ENCODE data around the gene IGSF3. TPM values are rescaled to one million over a fixed set of nuclear protein-coding genes. Genes with fewer than 3 reads are reported as not detected.

IGSF3 gene
- total and polyA plus RNA-seq, 2 experiments from 2014 or later, result 7.3 to 37.8 TPM

GRCh38 chr1:116686723-116687352, 19.3 kb upstream of the IGSF3 start (continued):
- TF ChIP-seq STAT1 (IDR thresholded peaks at IDR 0.05; ENCODE audit: unreplicated experiment) (no peak), JUNB (IDR thresholded peaks at IDR 0.05; ENCODE audit: unreplicated experiment) (no peak), POLR2AphosphoS5 (IDR thresholded peaks at IDR 0.05; ENCODE audit: low read depth) (no peak), CREB1 (CRISPR knock-in tag; IDR thresholded peaks at IDR 0.05; ENCODE audit: low read depth) (no peak)

- H3K9me2 ChIP-seq (ENCODE audit: insufficient read depth), result peaks cover 11% of the 10 kb centered on the region; the same call in 1 of the 2 replicates
- no peaks in the 10 kb centered on the region for H3K79me2 ChIP-seq (replicated peaks; ENCODE audit: insufficient read depth)
- no peak overlapping the region for H2AFZ ChIP-seq
- H3K27ac ChIP-seq (ENCODE audit: low read depth), result no peak overlapping the region
- DNase-seq (ENCODE audit: low spot score), result no peak
- H4K20me1 ChIP-seq (replicated peaks; ENCODE audit: insufficient read depth), result no peaks in the 10 kb centered on the region
- H3K4me3 Mint-ChIP-seq, result no peak overlapping the region
- H3K27me3 Mint-ChIP-seq (ENCODE audit: insufficient read depth, low read depth, poor library complexity), result no peaks in the 10 kb centered on the region
- H3K4me1 ChIP-seq (ENCODE audit: insufficient read depth), result peaks cover 9% of the 10 kb centered on the region; the same call in 1 of the 2 replicates
- peaks cover 17% of the 10 kb centered on the region for H3K4me1 Mint-ChIP-seq
- H3K4me3 ChIP-seq, result no peak overlapping the region
- H3K36me3 ChIP-seq (ENCODE audit: insufficient read depth), result no peaks in the 10 kb centered on the region
- ATAC-seq, result no peak
- no peak overlapping the region for H3K4me2 ChIP-seq
- TF ChIP-seq ZNF462 (CRISPR knock-in tag; IDR thresholded peaks at IDR 0.05) (no peak), ZNF331 (CRISPR knock-in tag; IDR thresholded peaks at IDR 0.05; ENCODE audit: low read depth) (no peak), EZH2phosphoT487 (IDR thresholded peaks at IDR 0.05; ENCODE audit: unreplicated experiment) (no peak), POLR2AphosphoS5 (IDR thresholded peaks at IDR 0.05; ENCODE audit: low read depth) (no peak), EZH2 (IDR thresholded peaks at IDR 0.05; ENCODE audit: low read depth, unreplicated experiment) (no peak), STAT1 (IDR thresholded peaks at IDR 0.05; ENCODE audit: unreplicated experiment) (no peak), CTCF (conservative IDR thresholded peaks at IDR 0.05; ENCODE audit: low read depth in 2 of 2) (no peak)
- H3K27me3 ChIP-seq (ENCODE audit: insufficient read depth), result no peaks in the 10 kb centered on the region
- no peaks in the 10 kb centered on the region for H3K9me3 Mint-ChIP-seq
- H3K27ac Mint-ChIP-seq, result peak overlapping the region; percentile 52; the same call in 1 of the 2 replicates
- no peaks in the 10 kb centered on the region for H3F3A ChIP-seq (replicated peaks; ENCODE audit: low read depth)
- no peaks in the 10 kb centered on the region for H3K36me3 Mint-ChIP-seq (ENCODE audit: low read depth)
Observed at GRCh38 chr1:116686175-116686574, 18.6 kb upstream of the IGSF3 start.
